Sigmoid colon (tissue), 7 donors: Measurements from ENCODE around the gene TXNRD3. TPM values are rescaled to one million over a fixed set of nuclear protein-coding genes. Genes with fewer than 3 reads are reported as not detected.
A peak's percentile ranks its signal among the peaks of the same experiment; 100 is the strongest.

Source experiments
- DNase-seq: peaks from one replicate; pipeline ENCODE4 v3.0.0-alpha.2; 2019
- H3K27ac ChIP-seq, 4 donors: fragments of 200-600 bp; sonication (generic); one replicate each; pipeline ENCODE4 v1.5.1; 2016 to 2019; ENCODE audit warnings: mild to moderate bottlenecking in 1 of 4
- H3K27me3 ChIP-seq, 3 donors: fragments of 200-600 bp; sonication (generic); one replicate each; pipeline ENCODE4 v1.5.1; 2019; ENCODE audit warnings: mild to moderate bottlenecking in 1 of 3
- H3K36me3 ChIP-seq, 4 donors: fragments of 200-600 bp; sonication (generic); one replicate each; pipeline ENCODE4 v1.5.1; 2016 to 2019
- H3K4me1 ChIP-seq, 4 donors: fragments of 200-600 bp; sonication (generic); one replicate each; pipeline ENCODE4 v1.5.1; 2017 to 2019
- H3K4me3 ChIP-seq, 4 donors: fragments of 200-600 bp; sonication (generic); one replicate each; pipeline ENCODE4 v1.5.1; 2017 to 2019; ENCODE audit warnings: mild to moderate bottlenecking in 2 of 4, moderate library complexity in 1 of 4
- H3K9me3 ChIP-seq, 4 donors: fragments of 200-600 bp in 3 of 4; sonication (generic) in 3 of 4; one replicate each; pipeline versions ENCODE4 v1.5.1 to v1.6.1; 2013 to 2019
- EP300 ChIP-seq, 4 donors: sonication (generic); formaldehyde crosslinking; IDR thresholded peaks; one replicate each; pipeline ENCODE4 v1.6.1; 2017; ENCODE audit warnings: antibody characterized with exemption in 4 of 4
- POLR2A ChIP-seq, 2 donors: fragments of 450-650 bp; IDR thresholded peaks; one replicate each; pipeline ENCODE4 v1.6.1; 2016; ENCODE audit warnings: antibody characterized with exemption in 2 of 2, mild to moderate bottlenecking in 2 of 2, moderate library complexity in 2 of 2
- POLR2AphosphoS5 ChIP-seq, 4 donors: sonication (generic); formaldehyde crosslinking; IDR thresholded peaks; one replicate each; pipeline ENCODE4 v1.6.1; 2017; ENCODE audit warnings: antibody characterized with exemption in 4 of 4
- WGBS, 2 donors: extraction: QIAGEN DNeasy Blood & Tissue Kit; methylation state at CpG; one replicate each; pipeline ENCODE4 v1.1.7; 2013; 5-methylcytosine and 5-hydroxymethylcytosine counted together
- intact Hi-C: fragments of 100-400 bp; cut with DNase I; formaldehyde crosslinking; loops from one replicate; pipeline ENCODE4 v1.15.1; 2023
- polyA plus RNA-seq, 3 donors: library from polyadenylated mRNA; stranded (reverse); fragments of 200-250 nt; gene quantifications; one replicate each; pipeline ENCODE4 v1.2.3, GENCODE V29; 2013
- total RNA-seq, 4 donors: library from RNA; depleted of rRNA; stranded (reverse); fragments of >200 nt; gene quantifications; one replicate each; pipeline ENCODE4 v1.1.0, GENCODE V29; 2016
- TF ChIP-seq, protein P1 (sequence below), 4 experiments: fragments of 450-650 bp in 3 of 4; fragments of 200-600 bp in 1 of 4; IDR thresholded peaks; one replicate each; pipeline ENCODE4 v1.5.1; 2016 to 2019; ENCODE audit warnings: antibody characterized with exemption in 4 of 4, mild to moderate bottlenecking in 3 of 4, moderate library complexity in 2 of 4
- donor health status: healthy with polysubstance abuse.
- donor health status: Bipolar disorder and iron deficiency.
- donor health status: healthy.

TXNRD3 gene
- total and polyA plus RNA-seq, 7 donors = 2.5 to 21.4 (median 13.2) TPM

GRCh38 chr3:126668450-126669401 lies 13.8 kb upstream of the TXNRD3 start:
- no peak for DNase-seq
- H3K27ac ChIP-seq = no peak overlapping the region
- no peaks in the 10 kb centered on the region for H3K4me1 ChIP-seq
- H3K27me3 ChIP-seq = no peaks in the 10 kb centered on the region
- WGBS, 2 donors = 89 to 90% methylated on average over 13 of the region's 13 CpGs
- TF ChIP-seq POLR2AphosphoS5 (IDR thresholded peaks at IDR 0.05) (no peak), EP300 (IDR thresholded peaks at IDR 0.05) (no peak), POLR2A (IDR thresholded peaks at IDR 0.05) (no peak)
- TF ChIP-seq, protein P1, sequence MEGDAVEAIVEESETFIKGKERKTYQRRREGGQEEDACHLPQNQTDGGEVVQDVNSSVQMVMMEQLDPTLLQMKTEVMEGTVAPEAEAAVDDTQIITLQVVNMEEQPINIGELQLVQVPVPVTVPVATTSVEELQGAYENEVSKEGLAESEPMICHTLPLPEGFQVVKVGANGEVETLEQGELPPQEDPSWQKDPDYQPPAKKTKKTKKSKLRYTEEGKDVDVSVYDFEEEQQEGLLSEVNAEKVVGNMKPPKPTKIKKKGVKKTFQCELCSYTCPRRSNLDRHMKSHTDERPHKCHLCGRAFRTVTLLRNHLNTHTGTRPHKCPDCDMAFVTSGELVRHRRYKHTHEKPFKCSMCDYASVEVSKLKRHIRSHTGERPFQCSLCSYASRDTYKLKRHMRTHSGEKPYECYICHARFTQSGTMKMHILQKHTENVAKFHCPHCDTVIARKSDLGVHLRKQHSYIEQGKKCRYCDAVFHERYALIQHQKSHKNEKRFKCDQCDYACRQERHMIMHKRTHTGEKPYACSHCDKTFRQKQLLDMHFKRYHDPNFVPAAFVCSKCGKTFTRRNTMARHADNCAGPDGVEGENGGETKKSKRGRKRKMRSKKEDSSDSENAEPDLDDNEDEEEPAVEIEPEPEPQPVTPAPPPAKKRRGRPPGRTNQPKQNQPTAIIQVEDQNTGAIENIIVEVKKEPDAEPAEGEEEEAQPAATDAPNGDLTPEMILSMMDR (IDR thresholded peaks at IDR 0.05) = no peak
- no peaks in the 10 kb centered on the region for H3K9me3 ChIP-seq
- no peak overlapping the region for H3K4me3 ChIP-seq
- intact Hi-C loops = no loop called here
- no peaks in the 10 kb centered on the region for H3K36me3 ChIP-seq

DNA sequence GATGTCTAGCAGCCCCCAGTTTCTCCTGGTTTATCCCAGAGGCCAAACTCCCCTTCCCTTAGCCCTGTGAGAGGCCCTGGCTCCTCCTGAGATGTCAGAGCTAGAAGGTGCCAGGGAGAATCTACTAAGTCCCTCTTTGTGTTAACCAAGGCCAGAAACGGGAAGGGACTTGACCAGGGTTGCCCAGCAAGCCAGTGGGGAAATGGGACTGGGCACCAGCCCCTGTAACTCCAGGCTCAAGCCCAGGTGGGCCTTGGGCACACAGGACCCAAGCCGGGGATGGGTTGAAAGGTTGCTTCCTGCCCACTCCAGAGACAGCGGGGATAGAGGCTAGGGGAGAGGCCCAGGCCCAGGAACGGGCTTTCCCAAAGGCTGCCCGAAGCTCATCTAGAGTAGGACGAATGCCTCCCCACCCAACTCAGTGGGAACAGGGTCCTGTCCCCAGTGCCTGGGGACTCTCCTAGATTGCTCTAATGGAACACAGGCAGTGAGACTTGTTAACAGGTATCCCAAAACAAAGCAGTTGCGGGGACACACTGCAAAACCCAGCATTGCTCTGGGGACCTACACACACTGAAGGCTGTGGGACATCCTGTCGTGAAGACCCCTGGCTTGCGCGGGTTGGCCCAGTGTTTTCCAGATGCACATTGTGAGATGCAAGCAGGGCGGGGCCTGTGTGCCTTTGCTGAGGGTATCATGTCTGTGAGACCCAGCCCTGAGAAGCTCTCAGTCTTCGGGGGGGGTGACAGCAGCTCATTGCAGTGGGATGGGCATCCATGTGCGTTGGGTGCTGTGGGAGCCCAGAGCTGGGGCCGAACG lies 12.9 kb upstream of the TXNRD3 start:
- peaks cover 0 to 3% (median 0%) of the 10 kb centered on the region in 3 donors for H3K27me3 ChIP-seq
- H3K36me3 ChIP-seq = no peaks in the 10 kb centered on the region
- DNase-seq = peak; percentile 52
- no peaks in the 10 kb centered on the region for H3K4me1 ChIP-seq
- H3K27ac ChIP-seq = no peak overlapping the region
- intact Hi-C loops = no loop called here
- 90% methylated on average over 15 of the region's 15 CpGs for WGBS, 2 donors
- no peaks in the 10 kb centered on the region for H3K9me3 ChIP-seq
- no peak overlapping the region for H3K4me3 ChIP-seq
- no peak for TF ChIP-seq EP300 (IDR thresholded peaks at IDR 0.05)
- TF ChIP-seq, protein P1 (IDR thresholded peaks at IDR 0.05) = no peak
- TF ChIP-seq POLR2AphosphoS5 (IDR thresholded peaks at IDR 0.05) = no peak
- TF ChIP-seq POLR2A (IDR thresholded peaks at IDR 0.05) = no peak

DNA sequence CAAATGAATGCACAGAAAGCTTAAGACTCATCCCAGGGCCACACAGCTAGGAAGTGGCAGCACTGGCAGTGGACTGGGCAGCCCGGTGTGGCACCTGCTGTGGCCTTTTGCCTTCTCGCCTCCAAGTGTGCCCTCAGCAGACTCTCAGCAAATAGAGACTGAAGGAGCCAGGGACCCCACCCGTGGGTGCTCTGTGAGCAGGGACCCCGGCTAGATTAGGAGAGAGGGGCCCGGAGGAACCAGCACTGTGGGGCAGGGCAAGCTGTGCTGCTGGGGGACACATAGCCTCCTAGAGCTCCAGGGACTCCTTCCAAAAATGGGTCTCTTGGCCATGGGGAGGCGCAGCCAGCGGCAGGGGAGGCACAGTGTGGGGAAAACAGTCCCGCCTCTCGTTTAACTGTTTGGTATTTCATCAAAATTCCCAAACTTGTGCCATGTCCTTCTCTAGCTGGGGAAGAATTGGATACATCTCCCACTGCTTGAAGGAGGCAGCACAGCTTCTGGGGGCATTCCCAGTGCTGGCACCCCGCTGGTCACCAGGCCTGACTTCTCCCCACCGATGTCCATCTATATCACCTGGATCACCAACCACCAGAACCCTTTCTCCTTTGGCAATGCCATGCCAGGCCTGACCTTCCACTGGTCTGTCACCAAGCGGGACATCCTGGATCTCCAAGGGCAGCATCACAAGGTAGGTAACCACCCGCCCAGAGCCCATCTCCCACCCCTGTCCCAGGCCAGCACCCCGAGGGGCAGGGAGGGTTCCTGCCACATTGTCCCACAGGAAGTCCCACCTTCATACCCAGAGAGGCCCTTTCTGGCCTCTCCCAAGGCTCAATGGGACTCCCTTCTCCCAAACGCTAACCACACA lies 12.0 kb upstream of the TXNRD3 start:
- H3K4me1 ChIP-seq = no peaks in the 10 kb centered on the region
- no peaks in the 10 kb centered on the region for H3K36me3 ChIP-seq
- H3K27me3 ChIP-seq = peaks cover 0 to 12% (median under 1%) of the 10 kb centered on the region in 3 donors
- H3K4me3 ChIP-seq = no peak overlapping the region
- 87 to 90% methylated on average over 15 of the region's 15 CpGs for WGBS, 2 donors
- peak; percentile 60 for DNase-seq
- TF ChIP-seq EP300 (IDR thresholded peaks at IDR 0.05) (no peak), POLR2A (IDR thresholded peaks at IDR 0.05) (no peak), POLR2AphosphoS5 (IDR thresholded peaks at IDR 0.05) (no peak)
- TF ChIP-seq, protein P1 (IDR thresholded peaks at IDR 0.05) = no peak
- H3K27ac ChIP-seq = no peak overlapping the region
- H3K9me3 ChIP-seq = no peaks in the 10 kb centered on the region
- intact Hi-C loops = no loop called here

GRCh38 chr3:126665959-126666657 lies 11.2 kb upstream of the TXNRD3 start:
- TF ChIP-seq POLR2A (IDR thresholded peaks at IDR 0.05) (no peak), EP300 (IDR thresholded peaks at IDR 0.05) (no peak), POLR2AphosphoS5 (IDR thresholded peaks at IDR 0.05) (no peak)
- TF ChIP-seq, protein P1 (IDR thresholded peaks at IDR 0.05) = no peak
- Histone ChIP-seq H3K36me3 (no peaks in the 10 kb centered on the region), H3K9me3 (no peaks in the 10 kb centered on the region), H3K27ac (no peak overlapping the region), H3K27me3 (peaks cover 0 to 20% (median 4%) of the 10 kb centered on the region in 3 donors), H3K4me1 (no peaks in the 10 kb centered on the region), H3K4me3 (no peak overlapping the region)
- intact Hi-C loops = no loop called here
- 78 to 80% methylated on average over 15 of the region's 15 CpGs for WGBS, 2 donors
- DNase-seq = no peak
